ENCODE data around the gene NKX6-1.
A peak's percentile ranks its signal among the peaks of the same experiment; 100 is the strongest.

Gene NKX6-1

GRCh38 chr4:84483688-84484087 is 15.4 kb downstream of the NKX6-1 start:
- Histone ChIP-seq H3K9ac (ENCODE audit: low read depth, low read length, poor library complexity) (no peak overlapping the region), H2BK120ac (ENCODE audit: low read depth, low read length) (no peak overlapping the region), H2BK5ac (ENCODE audit: low read length) (no peak overlapping the region), H3K14ac (ENCODE audit: low read length) (no peak overlapping the region), H3K27ac (replicated peaks; ENCODE audit: low read length) (no peak overlapping the region), H3K4ac (ENCODE audit: low read length) (no peak overlapping the region), H3K23ac (ENCODE audit: low read depth, low read length, poor library complexity) (peak overlapping the region; percentile 4), H3K27me3 (ENCODE audit: control insufficient read depth in 3 of 3, insufficient read depth in 3 of 3, low read depth in 1 of 3, low read length in 3 of 3) (peaks cover 26 to 77% (median 46%) of the 10 kb centered on the region in 3 experiments), H3K79me1 (ENCODE audit: low read depth, low read length) (no peaks in the 10 kb centered on the region), H2AFZ (ENCODE audit: low read length) (no peak overlapping the region), H4K91ac (ENCODE audit: low read depth, low read length, poor library complexity) (no peak overlapping the region), H3K4me1 (ENCODE audit: control insufficient read depth in 2 of 2, insufficient read depth in 1 of 2, low read depth in 1 of 2, low read length in 2 of 2) (peaks cover 5 to 6% of the 10 kb centered on the region in 2 donors), H2BK15ac (ENCODE audit: low read length) (no peak overlapping the region), H3K4me2 (ENCODE audit: insufficient read depth, low read length, poor library complexity, severe bottlenecking) (no peak overlapping the region), H2BK12ac (ENCODE audit: low read length) (no peak overlapping the region), H3K36me3 (replicated peaks in 1 of 2; ENCODE audit: control insufficient read depth in 2 of 2, insufficient read depth in 2 of 2, low read length in 2 of 2) (no peaks in the 10 kb centered on the region), H2AK5ac (ENCODE audit: low read depth, low read length) (no peak overlapping the region), H3K9me3 (replicated peaks in 1 of 2; ENCODE audit: control insufficient read depth in 2 of 2, insufficient read depth in 1 of 2, low read depth in 1 of 2, low read length in 2 of 2) (peaks cover 0 to 10% of the 10 kb centered on the region in 2 donors), H3K4me3 (ENCODE audit: low read length in 2 of 2) (no peak overlapping the region), H3K18ac (ENCODE audit: low read length) (no peak overlapping the region), H4K8ac (ENCODE audit: low read depth, low read length) (no peak overlapping the region)
- WGBS, 2 donors (ENCODE audit: extremely low coverage in 2 of 2, insufficient read length in 2 of 2, insufficient replicate concordance in 1 of 2) = no CpG with 5 or more reads among the region's 20 CpGs
- DNase-seq (ENCODE audit: low spot score) = no peak

GRCh38 chr4:84482564-84483563 is 16.2 kb downstream of the NKX6-1 start:
- peaks cover 26 to 73% (median 47%) of the 10 kb centered on the region in 3 experiments for H3K27me3 ChIP-seq (ENCODE audit: control insufficient read depth in 3 of 3, insufficient read depth in 3 of 3, low read depth in 1 of 3, low read length in 3 of 3)
- WGBS, 2 donors (ENCODE audit: extremely low coverage in 2 of 2, insufficient read length in 2 of 2, insufficient replicate concordance in 1 of 2) = no CpG with 5 or more reads among the region's 69 CpGs

GRCh38 chr4:84481860-84482245 is 17.2 kb downstream of the NKX6-1 start:
- no peak overlapping the region for H2BK12ac ChIP-seq (ENCODE audit: low read length)
- H3K23ac ChIP-seq (ENCODE audit: low read depth, low read length, poor library complexity) = no peak overlapping the region
- H3K27me3 ChIP-seq (ENCODE audit: control insufficient read depth in 3 of 3, insufficient read depth in 3 of 3, low read depth in 1 of 3, low read length in 3 of 3) = peaks cover 26 to 71% (median 47%) of the 10 kb centered on the region in 3 experiments
- H4K91ac ChIP-seq (ENCODE audit: low read depth, low read length, poor library complexity) = no peak overlapping the region
- no peak overlapping the region for H3K27ac ChIP-seq (replicated peaks; ENCODE audit: low read length)
- no peak overlapping the region for H2BK5ac ChIP-seq (ENCODE audit: low read length)
- H2AK5ac ChIP-seq (ENCODE audit: low read depth, low read length) = no peak overlapping the region
- H3K18ac ChIP-seq (ENCODE audit: low read length) = no peak overlapping the region
- no peak overlapping the region for H3K14ac ChIP-seq (ENCODE audit: low read length)
- no peak overlapping the region for H2BK120ac ChIP-seq (ENCODE audit: low read depth, low read length)
- H4K8ac ChIP-seq (ENCODE audit: low read depth, low read length) = no peak overlapping the region
- no peaks in the 10 kb centered on the region for H3K36me3 ChIP-seq (replicated peaks in 1 of 2; ENCODE audit: control insufficient read depth in 2 of 2, insufficient read depth in 2 of 2, low read length in 2 of 2)
- H3K9ac ChIP-seq (ENCODE audit: low read depth, low read length, poor library complexity) = no peak overlapping the region
- H2AFZ ChIP-seq (ENCODE audit: low read length) = peak overlapping the region; percentile 47
- no peak overlapping the region for H2BK15ac ChIP-seq (ENCODE audit: low read length)
- no peaks in the 10 kb centered on the region for H3K79me1 ChIP-seq (ENCODE audit: low read depth, low read length)
- H3K9me3 ChIP-seq (replicated peaks in 1 of 2; ENCODE audit: control insufficient read depth in 2 of 2, insufficient read depth in 1 of 2, low read depth in 1 of 2, low read length in 2 of 2) = peaks cover 0 to 10% of the 10 kb centered on the region in 2 donors
- no peak for DNase-seq (ENCODE audit: low spot score)
- no CpG with 5 or more reads among the region's 20 CpGs for WGBS, 2 donors (ENCODE audit: extremely low coverage in 2 of 2, insufficient read length in 2 of 2, insufficient replicate concordance in 1 of 2)
- H3K4ac ChIP-seq (ENCODE audit: low read length) = no peak overlapping the region
- no peak overlapping the region for H3K4me3 ChIP-seq (ENCODE audit: low read length in 2 of 2)
- H3K4me2 ChIP-seq (ENCODE audit: insufficient read depth, low read length, poor library complexity, severe bottlenecking) = no peak overlapping the region
- peaks cover 5 to 6% of the 10 kb centered on the region in 2 donors for H3K4me1 ChIP-seq (ENCODE audit: control insufficient read depth in 2 of 2, insufficient read depth in 1 of 2, low read depth in 1 of 2, low read length in 2 of 2)

More at GRCh38 chr4:84482564-84483563, 16.2 kb downstream of the NKX6-1 start:
- Histone ChIP-seq H3K36me3 (replicated peaks in 1 of 2; ENCODE audit: control insufficient read depth in 2 of 2, insufficient read depth in 2 of 2, low read length in 2 of 2) (no peaks in the 10 kb centered on the region), H3K4me1 (ENCODE audit: control insufficient read depth in 2 of 2, insufficient read depth in 1 of 2, low read depth in 1 of 2, low read length in 2 of 2) (peaks cover 5 to 6% of the 10 kb centered on the region in 2 donors), H3K9me3 (replicated peaks in 1 of 2; ENCODE audit: control insufficient read depth in 2 of 2, insufficient read depth in 1 of 2, low read depth in 1 of 2, low read length in 2 of 2) (peaks cover 0 to 10% of the 10 kb centered on the region in 2 donors), H3K79me1 (ENCODE audit: low read depth, low read length) (no peaks in the 10 kb centered on the region), H3K18ac (ENCODE audit: low read length) (peak overlapping the region; percentile 50), H3K4me2 (ENCODE audit: insufficient read depth, low read length, poor library complexity, severe bottlenecking) (peak overlapping the region; percentile 30), H3K9ac (ENCODE audit: low read depth, low read length, poor library complexity) (peak overlapping the region; percentile 31), H4K8ac (ENCODE audit: low read depth, low read length) (no peak overlapping the region), H2BK5ac (ENCODE audit: low read length) (no peak overlapping the region), H2AFZ (ENCODE audit: low read length) (no peak overlapping the region), H2AK5ac (ENCODE audit: low read depth, low read length) (no peak overlapping the region), H2BK12ac (ENCODE audit: low read length) (no peak overlapping the region), H3K4me3 (ENCODE audit: low read length in 2 of 2) (no peak overlapping the region), H4K91ac (ENCODE audit: low read depth, low read length, poor library complexity) (no peak overlapping the region), H3K4ac (ENCODE audit: low read length) (no peak overlapping the region), H3K27ac (replicated peaks; ENCODE audit: low read length) (no peak overlapping the region), H3K14ac (ENCODE audit: low read length) (no peak overlapping the region), H2BK15ac (ENCODE audit: low read length) (no peak overlapping the region), H3K23ac (ENCODE audit: low read depth, low read length, poor library complexity) (peak overlapping the region; percentile 83), H2BK120ac (ENCODE audit: low read depth, low read length) (no peak overlapping the region)
- DNase-seq (ENCODE audit: low spot score) = no peak

Measured in neuronal stem cell (in vitro differentiated cells).